ENCODE measurements around the gene EFCAB6. TPM values are rescaled to one million over a fixed set of nuclear protein-coding genes. Genes with fewer than 3 reads are reported as not detected.

EFCAB6 gene
- total RNA-seq, 4 donors from 2014 or later: 1.1 to 3.8 (median 2.7) TPM

DNA sequence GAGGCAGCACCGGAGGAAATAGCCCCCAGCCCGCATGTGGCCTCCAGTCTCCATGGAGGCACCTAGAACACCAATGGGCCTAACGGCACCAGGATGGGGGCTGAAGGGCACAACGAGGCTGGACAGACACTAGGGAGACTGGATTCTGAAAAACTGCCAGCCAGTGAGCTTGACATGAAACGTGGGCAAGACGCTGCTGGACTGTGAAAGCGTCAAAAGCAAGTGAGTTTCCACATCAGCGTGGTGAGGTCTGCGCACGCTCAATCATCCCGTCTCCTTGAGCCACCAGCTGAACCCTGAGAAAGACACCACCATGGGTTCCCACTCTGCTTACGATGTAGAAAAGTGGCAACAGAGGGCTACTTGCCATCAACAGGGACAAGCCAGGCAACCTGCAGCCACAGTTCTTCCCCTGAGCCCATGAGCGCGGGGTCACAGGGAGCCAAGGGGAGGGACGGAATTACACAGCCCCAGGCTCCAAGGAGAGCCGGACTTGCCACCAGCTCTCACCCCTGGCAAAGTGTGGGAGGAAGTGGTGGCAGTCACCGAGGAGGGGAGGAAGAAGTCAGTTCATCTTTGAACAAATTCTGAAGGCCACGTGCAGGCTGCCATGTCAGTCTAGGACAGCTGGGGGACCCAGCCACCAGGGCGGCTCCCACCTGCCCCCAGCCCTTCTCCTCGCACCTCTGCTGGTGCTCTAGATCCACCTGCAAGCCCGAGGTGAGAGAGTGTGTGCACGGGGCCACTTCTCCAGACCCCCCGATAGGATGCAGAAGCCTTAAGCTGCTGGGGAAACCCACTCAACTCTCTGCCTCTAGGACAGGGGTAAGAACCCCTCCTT, 269.2 kb downstream of the EFCAB6 start:
- TF ChIP-seq EP300 (IDR thresholded peaks at IDR 0.05) (no peak), POLR2AphosphoS5 (IDR thresholded peaks at IDR 0.05) (no peak)

DNA sequence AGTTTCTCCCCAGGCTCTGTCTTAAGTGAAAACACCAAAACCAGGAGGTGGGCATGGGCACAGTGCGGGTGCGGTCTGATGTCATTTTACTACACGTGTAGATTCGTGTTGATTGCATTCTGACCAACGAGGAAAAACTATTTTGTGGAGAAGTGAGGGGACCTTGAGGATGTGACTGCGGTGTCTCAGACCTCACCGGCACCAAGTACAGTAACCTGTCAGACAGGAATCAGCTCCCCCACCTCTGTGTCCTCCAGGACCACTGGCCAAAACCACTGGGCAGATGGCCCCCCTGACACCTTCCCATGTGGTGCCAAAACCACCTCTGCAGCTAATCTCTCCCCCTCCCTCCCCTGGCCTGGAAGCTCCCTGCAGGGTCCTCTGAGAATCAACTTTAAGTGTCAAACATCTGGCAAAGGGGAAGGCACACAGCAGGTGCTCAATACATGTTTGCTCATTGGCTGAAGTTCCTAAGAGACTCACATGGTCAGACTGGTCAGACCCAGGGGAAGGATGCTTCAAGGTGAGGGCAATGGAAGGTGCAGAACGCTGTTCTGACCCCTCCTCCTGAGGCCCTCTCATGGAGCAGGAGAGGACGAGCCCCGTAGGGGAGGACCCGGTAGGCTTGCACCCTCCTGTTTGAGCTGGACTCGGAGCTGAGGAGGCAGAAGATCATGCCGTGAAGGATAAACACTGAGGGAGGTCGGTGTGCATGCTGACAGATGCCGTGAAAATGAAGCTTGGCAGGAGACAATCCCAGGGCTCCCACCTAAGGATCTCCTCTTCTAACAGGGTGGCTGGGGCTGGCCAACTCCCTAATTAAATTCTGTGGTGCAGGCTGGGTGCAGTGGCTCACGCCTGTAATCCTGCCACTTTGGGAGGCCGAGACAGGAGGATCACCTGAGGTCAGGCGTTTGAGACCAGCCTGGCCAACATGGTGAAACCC, 270.4 kb downstream of the EFCAB6 start:
- peaks cover 0 to 18% of the 10 kb centered on the region in 2 donors for H3K36me3 ChIP-seq
- H3K4me1 ChIP-seq: no peaks in the 10 kb centered on the region
- H3K4me3 ChIP-seq: no peak overlapping the region
- no peaks in the 10 kb centered on the region for H3K27me3 ChIP-seq
- H3K9me3 ChIP-seq: peaks cover 0 to 12% (median 0%) of the 10 kb centered on the region in 3 donors
- no peak for ATAC-seq
- TF ChIP-seq, protein P1, sequence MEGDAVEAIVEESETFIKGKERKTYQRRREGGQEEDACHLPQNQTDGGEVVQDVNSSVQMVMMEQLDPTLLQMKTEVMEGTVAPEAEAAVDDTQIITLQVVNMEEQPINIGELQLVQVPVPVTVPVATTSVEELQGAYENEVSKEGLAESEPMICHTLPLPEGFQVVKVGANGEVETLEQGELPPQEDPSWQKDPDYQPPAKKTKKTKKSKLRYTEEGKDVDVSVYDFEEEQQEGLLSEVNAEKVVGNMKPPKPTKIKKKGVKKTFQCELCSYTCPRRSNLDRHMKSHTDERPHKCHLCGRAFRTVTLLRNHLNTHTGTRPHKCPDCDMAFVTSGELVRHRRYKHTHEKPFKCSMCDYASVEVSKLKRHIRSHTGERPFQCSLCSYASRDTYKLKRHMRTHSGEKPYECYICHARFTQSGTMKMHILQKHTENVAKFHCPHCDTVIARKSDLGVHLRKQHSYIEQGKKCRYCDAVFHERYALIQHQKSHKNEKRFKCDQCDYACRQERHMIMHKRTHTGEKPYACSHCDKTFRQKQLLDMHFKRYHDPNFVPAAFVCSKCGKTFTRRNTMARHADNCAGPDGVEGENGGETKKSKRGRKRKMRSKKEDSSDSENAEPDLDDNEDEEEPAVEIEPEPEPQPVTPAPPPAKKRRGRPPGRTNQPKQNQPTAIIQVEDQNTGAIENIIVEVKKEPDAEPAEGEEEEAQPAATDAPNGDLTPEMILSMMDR (IDR thresholded peaks at IDR 0.05): no peak
- no peak for TF ChIP-seq EP300 (IDR thresholded peaks at IDR 0.05)
- TF ChIP-seq POLR2AphosphoS5 (IDR thresholded peaks at IDR 0.05): no peak
- TF ChIP-seq POLR2A (IDR thresholded peaks at IDR 0.05): no peak
- WGBS, 2 donors (ENCODE audit: low coverage in 1 of 2): 42 to 92% methylated on average over 6 to 9 of the region's 18 CpGs
- no peak overlapping the region for H3K27ac ChIP-seq

More for the DNA sequence above, 269.2 kb downstream of the EFCAB6 start:
- Histone ChIP-seq H3K4me3 (no peak overlapping the region), H3K27me3 (no peaks in the 10 kb centered on the region), H3K9me3 (peaks cover 0 to under 1% (median 0%) of the 10 kb centered on the region in 3 donors), H3K36me3 (peaks cover 0 to 8% of the 10 kb centered on the region in 2 donors), H3K27ac (no peak overlapping the region), H3K4me1 (no peaks in the 10 kb centered on the region)
- WGBS, 2 donors (ENCODE audit: low coverage in 1 of 2): 81 to 83% methylated on average over 10 to 11 of the region's 23 CpGs
- ATAC-seq: no peak

DNA sequence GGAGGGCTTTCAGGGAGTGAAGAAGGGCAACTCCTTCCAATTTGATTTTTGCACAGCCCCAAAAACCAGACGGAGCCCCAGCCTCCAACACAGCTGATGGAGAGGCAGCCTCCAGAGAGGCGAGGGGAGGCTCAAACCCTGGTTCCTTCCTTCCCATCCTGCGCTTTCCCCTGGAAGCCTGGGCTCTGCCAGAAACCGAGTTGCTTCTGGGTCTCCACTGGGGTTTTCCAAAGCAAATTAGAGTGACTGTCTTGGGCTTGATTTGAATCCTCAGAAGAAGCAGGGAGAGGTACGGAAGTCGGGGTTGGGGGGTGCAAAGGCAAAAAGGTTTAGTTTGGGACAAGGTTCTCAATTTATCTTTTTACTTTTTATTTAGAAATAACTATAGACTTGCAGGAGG, 271.1 kb downstream of the EFCAB6 start:
- H3K4me1 ChIP-seq: no peaks in the 10 kb centered on the region
- H3K9me3 ChIP-seq: peaks cover 0 to 15% (median 0%) of the 10 kb centered on the region in 3 donors
- no peak for TF ChIP-seq EP300 (IDR thresholded peaks at IDR 0.05)
- no peak for TF ChIP-seq POLR2AphosphoS5 (IDR thresholded peaks at IDR 0.05)
- TF ChIP-seq, protein P1 (IDR thresholded peaks at IDR 0.05): no peak
- no peak for TF ChIP-seq POLR2A (IDR thresholded peaks at IDR 0.05)
- H3K36me3 ChIP-seq: peaks cover 0 to 23% of the 10 kb centered on the region in 2 donors
- WGBS, 2 donors (ENCODE audit: low coverage in 1 of 2): 67 to 79% methylated on average over 5 of the region's 6 CpGs
- H3K27ac ChIP-seq: no peak overlapping the region
- no peak for ATAC-seq
- no peaks in the 10 kb centered on the region for H3K27me3 ChIP-seq
- no peak overlapping the region for H3K4me3 ChIP-seq

DNA sequence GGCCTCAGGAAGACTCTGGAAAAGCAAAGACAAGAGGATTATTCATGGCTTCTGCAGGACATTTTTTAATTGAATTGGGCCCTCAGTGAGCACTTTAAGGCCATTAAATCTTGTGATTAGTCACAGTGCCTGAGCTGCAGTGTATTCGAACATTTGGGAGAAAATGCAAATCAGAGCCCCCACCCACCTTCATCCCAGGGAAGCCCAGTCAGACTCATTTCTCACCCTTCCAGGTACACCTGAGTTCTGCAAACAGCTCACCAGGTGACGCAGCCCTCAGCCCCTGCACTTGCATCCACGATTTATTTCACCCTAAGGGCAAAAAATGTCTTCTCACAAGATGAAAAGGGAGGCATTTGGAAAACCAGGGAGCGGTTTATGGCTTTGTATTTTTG, 271.6 kb downstream of the EFCAB6 start:
- TF ChIP-seq, protein P1 (IDR thresholded peaks at IDR 0.05): no peak
- no peak overlapping the region for H3K27ac ChIP-seq
- 72 to 88% methylated on average over 1 to 3 of the region's 4 CpGs for WGBS, 2 donors (ENCODE audit: low coverage in 1 of 2)

More for the DNA sequence above, 271.6 kb downstream of the EFCAB6 start:
- ATAC-seq: no peak
- no peaks in the 10 kb centered on the region for H3K4me1 ChIP-seq
- H3K36me3 ChIP-seq: peaks cover 0 to 23% of the 10 kb centered on the region in 2 donors
- no peaks in the 10 kb centered on the region for H3K27me3 ChIP-seq
- H3K9me3 ChIP-seq: peaks cover 0 to 15% (median 0%) of the 10 kb centered on the region in 3 donors
- H3K4me3 ChIP-seq: no peak overlapping the region

Data from gastroesophageal sphincter (tissue), 4 donors.